ENCODE measurements around the gene ZSCAN20.

Gene ZSCAN20

GRCh38 chr1:33425900-33426299, 46.5 kb upstream of the ZSCAN20 start:
- Histone ChIP-seq H2AFZ (ENCODE audit: low read depth, low read length, severe bottlenecking) (no peak overlapping the region), H3K4me3 (ENCODE audit: insufficient read depth, low read length, poor library complexity, severe bottlenecking) (no peak overlapping the region), H3F3A (ENCODE audit: insufficient read depth) (no peaks in the 10 kb centered on the region), H3K4me2 (ENCODE audit: low read depth, low read length, poor library complexity, severe bottlenecking) (no peak overlapping the region), H3K27me3 (ENCODE audit: low read length) (no peaks in the 10 kb centered on the region), H3K27ac (ENCODE audit: low read depth, low read length) (no peak overlapping the region), H3K9me3 (ENCODE audit: insufficient read depth, low read length) (no peaks in the 10 kb centered on the region), H4K20me1 (ENCODE audit: low read depth, low read length) (no peaks in the 10 kb centered on the region), H3K36me3 (ENCODE audit: low read length) (no peaks in the 10 kb centered on the region), H3K9me2 (replicated peaks; ENCODE audit: insufficient read depth, low read length) (no peaks in the 10 kb centered on the region), H3K79me2 (ENCODE audit: insufficient read depth, low read length) (no peaks in the 10 kb centered on the region), H3K9ac (ENCODE audit: low read length) (no peak overlapping the region)
- TF ChIP-seq CTCF (IDR thresholded peaks at IDR 0.05; ENCODE audit: insufficient read depth, low read length, poor library complexity, severe bottlenecking): no peak
- TF ChIP-seq EZH2phosphoT487 (conservative IDR thresholded peaks at IDR 0.05; ENCODE audit: low read length): no peak

- no peaks in the 10 kb centered on the region for H3K36me3 ChIP-seq (ENCODE audit: low read length)
- H4K20me1 ChIP-seq (ENCODE audit: low read depth, low read length): no peaks in the 10 kb centered on the region
- no peak overlapping the region for H3K4me3 ChIP-seq (ENCODE audit: insufficient read depth, low read length, poor library complexity, severe bottlenecking)
- no peaks in the 10 kb centered on the region for H3K9me2 ChIP-seq (replicated peaks; ENCODE audit: insufficient read depth, low read length)
- no peaks in the 10 kb centered on the region for H3K27me3 ChIP-seq (ENCODE audit: low read length)
- H2AFZ ChIP-seq (ENCODE audit: low read depth, low read length, severe bottlenecking): no peak overlapping the region
- H3K9ac ChIP-seq (ENCODE audit: low read length): no peak overlapping the region
- no peak overlapping the region for H3K4me2 ChIP-seq (ENCODE audit: low read depth, low read length, poor library complexity, severe bottlenecking)
- TF ChIP-seq CTCF (IDR thresholded peaks at IDR 0.05; ENCODE audit: insufficient read depth, low read length, poor library complexity, severe bottlenecking): no peak
- no peak for TF ChIP-seq EZH2phosphoT487 (conservative IDR thresholded peaks at IDR 0.05; ENCODE audit: low read length)
- no peaks in the 10 kb centered on the region for H3K79me2 ChIP-seq (ENCODE audit: insufficient read depth, low read length)
- no peaks in the 10 kb centered on the region for H3F3A ChIP-seq (ENCODE audit: insufficient read depth)
- H3K27ac ChIP-seq (ENCODE audit: low read depth, low read length): no peak overlapping the region
- no peaks in the 10 kb centered on the region for H3K9me3 ChIP-seq (ENCODE audit: insufficient read depth, low read length)
These were observed 45.5 kb upstream of the ZSCAN20 start for GRCh38 chr1:33426916-33427315.

GRCh38 chr1:33428661-33429060, 43.8 kb upstream of the ZSCAN20 start:
- no peaks in the 10 kb centered on the region for H3K9me3 ChIP-seq (ENCODE audit: insufficient read depth, low read length)
- H3K4me2 ChIP-seq (ENCODE audit: low read depth, low read length, poor library complexity, severe bottlenecking): no peak overlapping the region

More at GRCh38 chr1:33428661-33429060, 43.8 kb upstream of the ZSCAN20 start:
- no peak overlapping the region for H2AFZ ChIP-seq (ENCODE audit: low read depth, low read length, severe bottlenecking)
- H3F3A ChIP-seq (ENCODE audit: insufficient read depth): no peaks in the 10 kb centered on the region
- H3K4me3 ChIP-seq (ENCODE audit: insufficient read depth, low read length, poor library complexity, severe bottlenecking): no peak overlapping the region
- H3K27me3 ChIP-seq (ENCODE audit: low read length): no peaks in the 10 kb centered on the region
- H3K79me2 ChIP-seq (ENCODE audit: insufficient read depth, low read length): no peaks in the 10 kb centered on the region
- no peak overlapping the region for H3K9ac ChIP-seq (ENCODE audit: low read length)
- H3K36me3 ChIP-seq (ENCODE audit: low read length): no peaks in the 10 kb centered on the region
- no peaks in the 10 kb centered on the region for H4K20me1 ChIP-seq (ENCODE audit: low read depth, low read length)
- H3K9me2 ChIP-seq (replicated peaks; ENCODE audit: insufficient read depth, low read length): no peaks in the 10 kb centered on the region
- no peak overlapping the region for H3K27ac ChIP-seq (ENCODE audit: low read depth, low read length)
- TF ChIP-seq EZH2phosphoT487 (conservative IDR thresholded peaks at IDR 0.05; ENCODE audit: low read length): no peak
- no peak for TF ChIP-seq CTCF (IDR thresholded peaks at IDR 0.05; ENCODE audit: insufficient read depth, low read length, poor library complexity, severe bottlenecking)

Measured in SU-DHL-6 (cell line).